Melanocyte of skin (primary cell): ENCODE data around the gene USP17L20. TPM values are rescaled to one million over a fixed set of nuclear protein-coding genes. Genes with fewer than 3 reads are reported as not detected.

ENCODE experiments used
- total RNA-seq, 2 donors: library from RNA; depleted of rRNA; stranded (reverse); fragments of >200 nt; gene quantifications; 2 replicates each; pipeline ENCODE4 v1.2.3, GENCODE V29; 2012

USP17L20 gene, protein sequence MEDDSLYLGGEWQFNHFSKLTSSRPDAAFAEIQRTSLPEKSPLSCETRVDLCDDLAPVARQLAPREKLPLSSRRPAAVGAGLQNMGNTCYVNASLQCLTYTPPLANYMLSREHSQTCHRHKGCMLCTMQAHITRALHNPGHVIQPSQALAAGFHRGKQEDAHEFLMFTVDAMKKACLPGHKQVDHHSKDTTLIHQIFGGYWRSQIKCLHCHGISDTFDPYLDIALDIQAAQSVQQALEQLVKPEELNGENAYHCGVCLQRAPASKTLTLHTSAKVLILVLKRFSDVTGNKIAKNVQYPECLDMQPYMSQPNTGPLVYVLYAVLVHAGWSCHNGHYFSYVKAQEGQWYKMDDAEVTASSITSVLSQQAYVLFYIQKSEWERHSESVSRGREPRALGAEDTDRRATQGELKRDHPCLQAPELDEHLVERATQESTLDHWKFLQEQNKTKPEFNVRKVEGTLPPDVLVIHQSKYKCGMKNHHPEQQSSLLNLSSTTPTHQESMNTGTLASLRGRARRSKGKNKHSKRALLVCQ
- total RNA-seq = not detected

GRCh38 chr4:9257824-9258223 is at the start of gene USP17L20:
Gene USP17L20 (plus strand): TSS chr4:9258124. CDS start chr4:9258124, 0 bp downstream.

GRCh38 chr4:9210357-9210756 is 47.6 kb upstream of the USP17L20 start, which contains the start of gene USP17L10:
Gene USP17L10 (plus strand): TSS chr4:9210657. CDS start chr4:9210657, 0 bp downstream.

DNA sequence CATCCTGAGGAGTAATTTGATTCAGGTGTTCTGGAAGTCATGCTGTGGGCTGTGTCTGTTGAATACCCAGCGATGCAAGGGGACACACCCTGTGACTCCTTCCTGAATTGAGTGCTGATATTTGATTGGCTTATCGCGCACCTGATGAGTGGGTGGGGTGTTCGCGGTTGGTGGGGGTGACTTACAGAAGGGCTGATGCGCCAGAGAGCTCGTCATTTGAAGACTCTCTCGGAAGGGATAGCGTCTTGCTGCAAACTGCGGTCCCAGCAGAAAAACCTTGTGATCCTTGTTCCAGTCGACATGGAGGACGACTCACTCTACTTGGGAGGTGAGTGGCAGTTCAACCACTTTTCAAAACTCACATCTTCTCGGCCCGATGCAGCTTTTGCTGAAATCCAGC is 42.8 kb upstream of the USP17L20 start, which contains the start of gene USP17L11:
Gene USP17L11 (plus strand): TSS at position 301 of the 400 bp plus-strand sequence. CDS start 0 bp downstream, at position 301.

GRCh38 chr4:9219852-9220251 is 38.1 kb upstream of the USP17L20 start, which contains the start of gene USP17L12:
Gene USP17L12 (plus strand): TSS chr4:9220152. CDS start chr4:9220152, 0 bp downstream.

DNA sequence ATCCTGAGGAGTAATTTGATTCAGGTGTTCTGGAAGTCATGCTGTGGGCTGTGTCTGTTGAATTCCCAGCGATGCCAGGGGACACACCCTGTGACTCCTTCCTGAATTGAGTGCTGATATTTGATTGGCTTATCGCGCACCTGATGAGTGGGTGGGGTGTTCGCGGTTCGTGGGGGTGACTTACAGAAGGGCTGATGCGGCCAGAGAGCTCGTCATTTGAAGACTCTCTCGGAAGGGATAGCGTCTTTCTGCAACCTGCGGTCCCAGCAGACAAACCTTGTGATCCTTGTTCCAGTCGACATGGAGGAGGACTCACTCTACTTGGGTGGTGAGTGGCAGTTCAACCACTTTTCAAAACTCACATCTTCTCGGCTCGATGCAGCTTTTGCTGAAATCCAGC is 33.3 kb upstream of the USP17L20 start, which contains the start of gene USP17L13:
Gene USP17L13 (plus strand): TSS at position 301 of the 400 bp plus-strand sequence. CDS start 0 bp downstream, at position 301.

DNA sequence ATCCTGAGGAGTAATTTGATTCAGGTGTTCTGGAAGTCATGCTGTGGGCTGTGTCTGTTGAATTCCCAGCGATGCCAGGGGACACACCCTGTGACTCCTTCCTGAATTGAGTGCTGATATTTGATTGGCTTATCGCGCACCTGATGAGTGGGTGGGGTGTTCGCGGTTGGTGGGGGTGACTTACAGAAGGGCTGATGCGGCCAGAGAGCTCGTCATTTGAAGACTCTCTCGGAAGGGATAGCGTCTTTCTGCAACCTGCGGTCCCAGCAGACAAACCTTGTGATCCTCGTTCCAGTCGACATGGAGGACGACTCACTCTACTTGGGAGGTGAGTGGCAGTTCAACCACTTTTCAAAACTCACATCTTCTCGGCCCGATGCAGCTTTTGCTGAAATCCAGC is 23.8 kb upstream of the USP17L20 start, which contains the start of gene USP17L15:
Gene USP17L15 (plus strand): TSS at position 301 of the 400 bp plus-strand sequence. CDS start 0 bp downstream, at position 301.

DNA sequence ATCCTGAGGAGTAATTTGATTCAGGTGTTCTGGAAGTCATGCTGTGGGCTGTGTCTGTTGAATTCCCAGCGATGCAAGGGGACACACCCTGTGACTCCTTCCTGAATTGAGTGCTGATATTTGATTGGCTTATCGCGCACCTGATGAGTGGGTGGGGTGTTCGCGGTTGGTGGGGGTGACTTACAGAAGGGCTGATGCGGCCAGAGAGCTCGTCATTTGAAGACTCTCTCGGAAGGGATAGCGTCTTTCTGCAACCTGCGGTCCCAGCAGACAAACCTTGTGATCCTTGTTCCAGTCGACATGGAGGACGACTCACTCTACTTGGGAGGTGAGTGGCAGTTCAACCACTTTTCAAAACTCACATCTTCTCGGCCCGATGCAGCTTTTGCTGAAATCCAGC is 14.3 kb upstream of the USP17L20 start, which contains the start of gene USP17L17:
Gene USP17L17 (plus strand): TSS at position 301 of the 400 bp plus-strand sequence. CDS start 0 bp downstream, at position 301.

DNA sequence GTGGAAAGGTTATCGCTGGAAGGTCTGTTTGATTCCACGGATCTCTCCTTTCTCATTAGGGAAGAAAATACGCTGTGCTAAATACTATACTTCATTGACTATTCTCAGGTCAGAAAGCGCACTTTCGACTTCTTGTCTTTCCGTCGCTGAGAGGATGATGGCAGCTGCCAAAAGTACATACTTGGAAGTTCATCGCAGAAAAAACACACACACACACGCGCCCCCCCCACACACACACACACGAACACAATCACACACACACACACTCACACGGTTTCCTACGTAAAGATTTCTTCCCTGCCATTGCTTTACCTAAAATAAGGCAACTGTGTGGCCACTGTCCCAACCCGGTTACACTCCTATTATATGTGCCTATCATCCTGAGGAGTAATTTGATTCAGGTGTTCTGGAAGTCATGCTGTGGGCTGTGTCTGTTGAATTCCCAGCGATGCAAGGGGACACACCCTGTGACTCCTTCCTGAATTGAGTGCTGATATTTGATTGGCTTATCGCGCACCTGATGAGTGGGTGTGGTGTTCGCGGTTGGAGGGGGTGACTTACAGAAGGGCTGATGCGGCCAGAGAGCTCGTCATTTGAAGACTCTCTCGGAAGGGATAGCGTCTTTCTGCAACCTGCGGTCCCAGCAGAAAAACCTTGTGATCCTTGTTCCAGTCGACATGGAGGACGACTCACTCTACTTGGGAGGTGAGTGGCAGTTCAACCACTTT is 9.8 kb upstream of the USP17L20 start, which contains the start of gene USP17L18:
Gene USP17L18 (plus strand): TSS at position 678 of the 728 bp plus-strand sequence. CDS start 0 bp downstream, at position 678.

GRCh38 chr4:9253078-9253477 is 4.8 kb upstream of the USP17L20 start, which contains the start of gene USP17L19:
Gene USP17L19 (plus strand): TSS chr4:9253378. CDS start chr4:9253378, 0 bp downstream.

GRCh38 chr4:9262572-9262971 is 4.6 kb downstream of the USP17L20 start, which contains the start of gene USP17L21:
Gene USP17L21 (plus strand): TSS chr4:9262872. CDS start chr4:9262872, 0 bp downstream.

DNA sequence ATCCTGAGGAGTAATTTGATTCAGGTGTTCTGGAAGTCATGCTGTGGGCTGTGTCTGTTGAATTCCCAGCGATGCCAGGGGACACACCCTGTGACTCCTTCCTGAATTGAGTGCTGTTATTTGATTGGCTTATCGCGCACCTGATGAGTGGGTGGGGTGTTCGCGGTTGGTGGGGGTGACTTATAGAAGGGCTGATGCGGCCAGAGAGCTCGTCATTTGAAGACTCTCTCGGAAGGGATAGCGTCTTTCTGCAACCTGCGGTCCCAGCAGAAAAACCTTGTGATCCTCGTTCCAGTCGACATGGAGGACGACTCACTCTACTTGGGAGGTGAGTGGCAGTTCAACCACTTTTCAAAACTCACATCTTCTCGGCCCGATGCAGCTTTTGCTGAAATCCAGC is 9.4 kb downstream of the USP17L20 start, which contains the start of gene USP17L22:
Gene USP17L22 (plus strand): TSS at position 301 of the 400 bp plus-strand sequence. CDS start 0 bp downstream, at position 301.

Other genes starting within 250 kb of the USP17L20 start
- not detected for gene FAM90A26, start 87.7 kb upstream of the USP17L20 start, total RNA-seq
- not detected for gene USP17L10, start 47.5 kb upstream of the USP17L20 start, total RNA-seq
- gene USP17L11, start 42.7 kb upstream of the USP17L20 start, total RNA-seq = not detected
- gene USP17L12, start 38.0 kb upstream of the USP17L20 start, total RNA-seq = not detected
- not detected for gene USP17L13, start 33.2 kb upstream of the USP17L20 start, total RNA-seq
- not detected for gene USP17L15, start 23.7 kb upstream of the USP17L20 start, total RNA-seq
- gene USP17L17, start 14.2 kb upstream of the USP17L20 start, total RNA-seq = not detected
- not detected for gene USP17L18, start 9.5 kb upstream of the USP17L20 start, total RNA-seq
- gene USP17L19, start 4.7 kb upstream of the USP17L20 start, total RNA-seq = not detected
- gene USP17L21, start 4.7 kb downstream of the USP17L20 start, total RNA-seq = not detected
- not detected for gene USP17L22, start 9.5 kb downstream of the USP17L20 start, total RNA-seq
- not detected for gene USP17L24, start 67.0 kb downstream of the USP17L20 start, total RNA-seq
- not detected for gene USP17L25, start 71.8 kb downstream of the USP17L20 start, total RNA-seq
- not detected for gene USP17L26, start 76.5 kb downstream of the USP17L20 start, total RNA-seq
- not detected for gene USP17L5, start 81.3 kb downstream of the USP17L20 start, total RNA-seq
- gene USP17L27, start 86.0 kb downstream of the USP17L20 start, total RNA-seq = not detected
- gene USP17L28, start 90.8 kb downstream of the USP17L20 start, total RNA-seq = not detected
- not detected for gene USP17L29, start 95.5 kb downstream of the USP17L20 start, total RNA-seq
- gene USP17L30, start 105.0 kb downstream of the USP17L20 start, total RNA-seq = not detected
- not detected for gene DEFB131A, start 186.3 kb downstream of the USP17L20 start, total RNA-seq